HCT116 (cell line): ENCODE measurements around the gene MAGI3.

Source experiments
- CTCF ChIP-seq, 3 experiments: fragments of 200-600 bp in 1 of 3; sonication (generic) in 1 of 3; IDR thresholded peaks in 2 of 3; conservative IDR thresholded peaks in 1 of 3; 2 replicates each; pipeline ENCODE4 v1.5.1; 2012 to 2017; ENCODE audit warnings: low read depth in 2 of 3, low read length in 2 of 3, antibody characterized with exemption in 1 of 3, borderline replicate concordance in 1 of 3, control low read depth in 1 of 3, mild to moderate bottlenecking in 1 of 3, mixed read lengths in 1 of 3, mixed run types in 1 of 3, moderate library complexity in 1 of 3; ENCODE audit not compliant: insufficient read depth in 1 of 3
- EZH2phosphoT487 ChIP-seq: fragments of 200-600 bp; IDR thresholded peaks from 2 replicates; pipeline ENCODE4 v1.6.1; 2018; ENCODE audit warnings: antibody characterized with exemption, borderline replicate concordance
- SIN3A ChIP-seq: IDR thresholded peaks from 2 replicates; pipeline ENCODE4 v1.6.1; 2012; ENCODE audit warnings: low read depth
- TCF7L2 ChIP-seq: IDR thresholded peaks from 2 replicates; pipeline ENCODE4 v1.7.0; 2011; ENCODE audit warnings: borderline replicate concordance, inconsistent platforms; ENCODE audit not compliant: insufficient read depth, insufficient read length; ENCODE audit errors: extremely low read depth
- TF ChIP-seq, protein P1 (sequence below): IDR thresholded peaks from 2 replicates; pipeline ENCODE4 v1.6.1; 2012; ENCODE audit warnings: low read depth

- TF ChIP-seq CTCF (IDR thresholded peaks at IDR 0.05 in 2 of 3, conservative IDR thresholded peaks at IDR 0.05 in 1 of 3; ENCODE audit: borderline replicate concordance in 1 of 3, insufficient read depth in 1 of 3, low read depth in 2 of 3, low read length in 2 of 3) (no peak), TCF7L2 (no peak), SIN3A (no peak), EZH2phosphoT487 (no peak)
- TF ChIP-seq, protein P1, sequence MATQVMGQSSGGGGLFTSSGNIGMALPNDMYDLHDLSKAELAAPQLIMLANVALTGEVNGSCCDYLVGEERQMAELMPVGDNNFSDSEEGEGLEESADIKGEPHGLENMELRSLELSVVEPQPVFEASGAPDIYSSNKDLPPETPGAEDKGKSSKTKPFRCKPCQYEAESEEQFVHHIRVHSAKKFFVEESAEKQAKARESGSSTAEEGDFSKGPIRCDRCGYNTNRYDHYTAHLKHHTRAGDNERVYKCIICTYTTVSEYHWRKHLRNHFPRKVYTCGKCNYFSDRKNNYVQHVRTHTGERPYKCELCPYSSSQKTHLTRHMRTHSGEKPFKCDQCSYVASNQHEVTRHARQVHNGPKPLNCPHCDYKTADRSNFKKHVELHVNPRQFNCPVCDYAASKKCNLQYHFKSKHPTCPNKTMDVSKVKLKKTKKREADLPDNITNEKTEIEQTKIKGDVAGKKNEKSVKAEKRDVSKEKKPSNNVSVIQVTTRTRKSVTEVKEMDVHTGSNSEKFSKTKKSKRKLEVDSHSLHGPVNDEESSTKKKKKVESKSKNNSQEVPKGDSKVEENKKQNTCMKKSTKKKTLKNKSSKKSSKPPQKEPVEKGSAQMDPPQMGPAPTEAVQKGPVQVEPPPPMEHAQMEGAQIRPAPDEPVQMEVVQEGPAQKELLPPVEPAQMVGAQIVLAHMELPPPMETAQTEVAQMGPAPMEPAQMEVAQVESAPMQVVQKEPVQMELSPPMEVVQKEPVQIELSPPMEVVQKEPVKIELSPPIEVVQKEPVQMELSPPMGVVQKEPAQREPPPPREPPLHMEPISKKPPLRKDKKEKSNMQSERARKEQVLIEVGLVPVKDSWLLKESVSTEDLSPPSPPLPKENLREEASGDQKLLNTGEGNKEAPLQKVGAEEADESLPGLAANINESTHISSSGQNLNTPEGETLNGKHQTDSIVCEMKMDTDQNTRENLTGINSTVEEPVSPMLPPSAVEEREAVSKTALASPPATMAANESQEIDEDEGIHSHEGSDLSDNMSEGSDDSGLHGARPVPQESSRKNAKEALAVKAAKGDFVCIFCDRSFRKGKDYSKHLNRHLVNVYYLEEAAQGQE = no peak
Measured at GRCh38 chr1:113686891-113687618, 296.7 kb downstream of the MAGI3 start.
